ENCODE measurements around the gene ZSWIM4. TPM values are rescaled to one million over a fixed set of nuclear protein-coding genes. Genes with fewer than 3 reads are reported as not detected.

The ZSWIM4 gene
- total and polyA plus RNA-seq, 2 of the 13 experiments (the other 11 are each of a cell fraction or from before 2014, with no cell fraction given), result 0.33 to 0.86 TPM

DNA sequence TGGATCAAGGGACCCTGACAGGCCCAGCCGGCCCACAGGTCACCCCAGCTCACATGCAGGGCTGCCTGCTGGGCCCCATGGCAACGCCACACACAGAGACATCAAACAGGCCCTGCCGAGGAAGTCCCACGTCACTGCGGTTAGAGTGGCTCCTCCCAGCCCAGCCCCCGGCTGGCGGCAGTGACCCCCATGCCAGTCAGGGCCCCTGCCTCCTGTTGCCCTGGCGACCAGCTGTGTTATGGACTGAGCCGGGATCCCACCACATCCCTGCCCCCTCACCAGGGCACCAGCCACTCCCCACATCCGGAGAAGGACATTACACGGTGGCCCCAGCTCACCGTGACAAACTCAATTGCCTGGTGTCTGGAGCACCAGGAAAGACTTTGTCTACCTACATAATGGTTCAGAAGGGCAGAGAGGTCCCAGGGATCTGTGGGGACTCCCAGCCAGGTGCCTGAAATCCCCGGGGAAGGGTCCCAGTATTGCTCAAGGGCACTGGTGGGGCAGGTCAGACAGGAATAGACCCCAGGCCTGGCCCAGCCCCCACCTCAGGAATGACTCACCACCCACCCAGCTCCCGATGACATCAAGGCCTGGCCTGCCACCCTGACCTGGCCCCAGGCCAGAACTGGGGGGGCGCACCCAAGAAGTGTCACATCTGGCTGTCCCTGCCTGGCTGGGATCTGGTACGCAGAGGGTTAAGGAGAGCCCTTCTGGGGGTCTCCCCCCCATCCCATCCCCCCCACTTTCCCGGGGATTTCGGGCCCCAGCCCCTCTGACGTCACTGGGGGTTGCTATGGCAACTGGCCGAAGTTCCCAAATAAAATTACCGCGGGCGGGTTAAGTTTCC is 51.5 kb downstream of the ZSWIM4 start (continued):
- no peak for TF ChIP-seq ZNF432 (CRISPR knock-in tag; IDR thresholded peaks at IDR 0.05; ENCODE audit: borderline replicate concordance)
- TF ChIP-seq, protein P1, sequence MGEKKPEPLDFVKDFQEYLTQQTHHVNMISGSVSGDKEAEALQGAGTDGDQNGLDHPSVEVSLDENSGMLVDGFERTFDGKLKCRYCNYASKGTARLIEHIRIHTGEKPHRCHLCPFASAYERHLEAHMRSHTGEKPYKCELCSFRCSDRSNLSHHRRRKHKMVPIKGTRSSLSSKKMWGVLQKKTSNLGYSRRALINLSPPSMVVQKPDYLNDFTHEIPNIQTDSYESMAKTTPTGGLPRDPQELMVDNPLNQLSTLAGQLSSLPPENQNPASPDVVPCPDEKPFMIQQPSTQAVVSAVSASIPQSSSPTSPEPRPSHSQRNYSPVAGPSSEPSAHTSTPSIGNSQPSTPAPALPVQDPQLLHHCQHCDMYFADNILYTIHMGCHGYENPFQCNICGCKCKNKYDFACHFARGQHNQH (CRISPR knock-in tag; IDR thresholded peaks at IDR 0.05), result peak; percentile 50; the same call in 1 of the 2 replicates
- peak; percentile 16; the same call in 1 of the 2 replicates for TF ChIP-seq TGIF2 (CRISPR knock-in tag; IDR thresholded peaks at IDR 0.05)
- TF ChIP-seq TCF7L2 (IDR thresholded peaks at IDR 0.05; ENCODE audit: low read depth, low read length), result peak; percentile 54; the same call in 1 of the 2 replicates
- TF ChIP-seq RXRA (CRISPR knock-in tag; IDR thresholded peaks at IDR 0.05), result peak; percentile 86
- no peak for TF ChIP-seq SP1 (IDR thresholded peaks at IDR 0.05)
- peak; percentile 56 for TF ChIP-seq SP1 (CRISPR knock-in tag; IDR thresholded peaks at IDR 0.05)
- 0 out of 2 replicates have a peak, but pooled peaks have one; percentile 38 for TF ChIP-seq ZNF232 (CRISPR knock-in tag; IDR thresholded peaks at IDR 0.05; ENCODE audit: borderline replicate concordance)
- TF ChIP-seq, protein P2, sequence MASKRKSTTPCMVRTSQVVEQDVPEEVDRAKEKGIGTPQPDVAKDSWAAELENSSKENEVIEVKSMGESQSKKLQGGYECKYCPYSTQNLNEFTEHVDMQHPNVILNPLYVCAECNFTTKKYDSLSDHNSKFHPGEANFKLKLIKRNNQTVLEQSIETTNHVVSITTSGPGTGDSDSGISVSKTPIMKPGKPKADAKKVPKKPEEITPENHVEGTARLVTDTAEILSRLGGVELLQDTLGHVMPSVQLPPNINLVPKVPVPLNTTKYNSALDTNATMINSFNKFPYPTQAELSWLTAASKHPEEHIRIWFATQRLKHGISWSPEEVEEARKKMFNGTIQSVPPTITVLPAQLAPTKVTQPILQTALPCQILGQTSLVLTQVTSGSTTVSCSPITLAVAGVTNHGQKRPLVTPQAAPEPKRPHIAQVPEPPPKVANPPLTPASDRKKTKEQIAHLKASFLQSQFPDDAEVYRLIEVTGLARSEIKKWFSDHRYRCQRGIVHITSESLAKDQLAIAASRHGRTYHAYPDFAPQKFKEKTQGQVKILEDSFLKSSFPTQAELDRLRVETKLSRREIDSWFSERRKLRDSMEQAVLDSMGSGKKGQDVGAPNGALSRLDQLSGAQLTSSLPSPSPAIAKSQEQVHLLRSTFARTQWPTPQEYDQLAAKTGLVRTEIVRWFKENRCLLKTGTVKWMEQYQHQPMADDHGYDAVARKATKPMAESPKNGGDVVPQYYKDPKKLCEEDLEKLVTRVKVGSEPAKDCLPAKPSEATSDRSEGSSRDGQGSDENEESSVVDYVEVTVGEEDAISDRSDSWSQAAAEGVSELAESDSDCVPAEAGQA (IDR thresholded peaks at IDR 0.05; ENCODE audit: low read depth), result peak; percentile 52; the same call in 1 of the 2 replicates
- TF ChIP-seq, protein P2 (CRISPR knock-in tag; IDR thresholded peaks at IDR 0.05; ENCODE audit: borderline replicate concordance), result no peak
- no peak for TF ChIP-seq MTF2 (CRISPR knock-in tag; IDR thresholded peaks at IDR 0.05; ENCODE audit: borderline replicate concordance)
- peak; percentile 5; the same call in 1 of the 2 replicates for TF ChIP-seq SPEN (CRISPR knock-in tag; IDR thresholded peaks at IDR 0.05; ENCODE audit: low read depth)
- TF ChIP-seq, protein P3, sequence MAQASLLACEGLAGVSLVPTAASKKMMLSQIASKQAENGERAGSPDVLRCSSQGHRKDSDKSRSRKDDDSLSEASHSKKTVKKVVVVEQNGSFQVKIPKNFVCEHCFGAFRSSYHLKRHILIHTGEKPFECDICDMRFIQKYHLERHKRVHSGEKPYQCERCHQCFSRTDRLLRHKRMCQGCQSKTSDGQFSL (CRISPR knock-in tag; IDR thresholded peaks at IDR 0.05), result peak; percentile 95
- TF ChIP-seq TAF15 (IDR thresholded peaks at IDR 0.05; ENCODE audit: low read depth, low read length, poor library complexity, severe bottlenecking), result peak; percentile 21
- TF ChIP-seq RFX1 (IDR thresholded peaks at IDR 0.05), result peak; percentile 99
- TF ChIP-seq, protein P4, sequence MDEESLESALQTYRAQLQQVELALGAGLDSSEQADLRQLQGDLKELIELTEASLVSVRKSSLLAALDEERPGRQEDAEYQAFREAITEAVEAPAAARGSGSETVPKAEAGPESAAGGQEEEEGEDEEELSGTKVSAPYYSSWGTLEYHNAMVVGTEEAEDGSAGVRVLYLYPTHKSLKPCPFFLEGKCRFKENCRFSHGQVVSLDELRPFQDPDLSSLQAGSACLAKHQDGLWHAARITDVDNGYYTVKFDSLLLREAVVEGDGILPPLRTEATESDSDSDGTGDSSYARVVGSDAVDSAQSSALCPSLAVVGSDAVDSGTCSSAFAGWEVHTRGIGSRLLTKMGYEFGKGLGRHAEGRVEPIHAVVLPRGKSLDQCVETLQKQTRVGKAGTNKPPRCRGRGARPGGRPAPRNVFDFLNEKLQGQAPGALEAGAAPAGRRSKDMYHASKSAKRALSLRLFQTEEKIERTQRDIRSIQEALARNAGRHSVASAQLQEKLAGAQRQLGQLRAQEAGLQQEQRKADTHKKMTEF (CRISPR knock-in tag; IDR thresholded peaks at IDR 0.05), result peak; percentile 73; the same call in 1 of the 2 replicates
- no peak for TF ChIP-seq IKZF4 (CRISPR knock-in tag; IDR thresholded peaks at IDR 0.05; ENCODE audit: borderline replicate concordance, low read depth, not compliant biosample characterization)
- TF ChIP-seq ZMYM3 (CRISPR knock-in tag; IDR thresholded peaks at IDR 0.05), result no peak; the same call in 1 of the 2 replicates
- TF ChIP-seq POGZ (CRISPR knock-in tag; IDR thresholded peaks at IDR 0.05), result 0 out of 2 replicates have a peak, but pooled peaks have one; percentile 14
- TF ChIP-seq PITX1 (CRISPR knock-in tag; IDR thresholded peaks at IDR 0.05), result 0 out of 2 replicates have a peak, but pooled peaks have one; percentile 25
